Fibroblast of lung (primary cell): Measurements from ENCODE around the gene FBXO34. TPM values are rescaled to one million over a fixed set of nuclear protein-coding genes. Genes with fewer than 3 reads are reported as not detected.

ENCODE experiments used
- DNase-seq, 2 donors: peaks; one replicate each; pipeline versions ENCODE4 v3.0.0 to v3.0.0-alpha.2; 2010; ENCODE audit warnings: low read depth in 2 of 2
- H2AFZ ChIP-seq: 2 replicates; pipeline ENCODE4 v1.5.1; 2012; ENCODE audit warnings: low read length, control low read depth, inconsistent platforms
- H3K27ac ChIP-seq: 2 replicates; pipeline ENCODE4 v1.5.1; 2011; ENCODE audit warnings: low read length, control low read depth; ENCODE audit not compliant: insufficient read depth
- H3K27me3 ChIP-seq: 2 replicates; pipeline ENCODE4 v1.5.1; 2011; ENCODE audit warnings: mild to moderate bottlenecking, low read length; ENCODE audit not compliant: control insufficient read depth, insufficient read depth
- H3K36me3 ChIP-seq: 2 replicates; pipeline ENCODE4 v1.5.1; 2011; ENCODE audit warnings: low read length; ENCODE audit not compliant: control insufficient read depth, insufficient read depth
- H3K4me1 ChIP-seq: 2 replicates; pipeline ENCODE4 v1.5.1; 2011; ENCODE audit warnings: low read length; ENCODE audit not compliant: control insufficient read depth, insufficient read depth; ENCODE audit errors: extremely low read depth
- H3K4me2 ChIP-seq: 2 replicates; pipeline ENCODE4 v1.5.1; 2011; ENCODE audit warnings: low read length, control low read depth; ENCODE audit not compliant: insufficient read depth; ENCODE audit errors: extremely low read depth
- H3K4me3 ChIP-seq, 4 experiments: fragments of 200-600 bp in 1 of 4; sonication (generic) in 1 of 4; replicated peaks in 1 of 4; 2 replicates each; pipeline ENCODE4 v1.5.1; 2011 to 2016; ENCODE audit warnings: low read length in 4 of 4, low read depth in 3 of 4, mild to moderate bottlenecking in 3 of 4, control low read depth in 2 of 4, inconsistent platforms in 1 of 4, mixed read lengths in 1 of 4; ENCODE audit not compliant: insufficient read depth in 1 of 4; ENCODE audit errors: control extremely low read depth in 1 of 4
- H3K79me2 ChIP-seq: 2 replicates; pipeline ENCODE4 v1.5.1; 2012; ENCODE audit warnings: mild to moderate bottlenecking, low read length, inconsistent platforms; ENCODE audit not compliant: control insufficient read depth, insufficient read depth
- H3K9ac ChIP-seq: 2 replicates; pipeline ENCODE4 v1.5.1; 2011; ENCODE audit warnings: mild to moderate bottlenecking, low read length, control low read depth; ENCODE audit not compliant: insufficient read depth
- H3K9me3 ChIP-seq: 2 replicates; pipeline ENCODE4 v1.5.1; 2012; ENCODE audit warnings: low read depth, low read length; ENCODE audit not compliant: control insufficient read depth, insufficient read depth
- H4K20me1 ChIP-seq: 2 replicates; pipeline ENCODE4 v1.5.1; 2011; ENCODE audit warnings: low read length; ENCODE audit not compliant: control insufficient read depth, insufficient read depth; ENCODE audit errors: extremely low read depth
- EZH2 ChIP-seq: IDR thresholded peaks from 2 replicates; pipeline ENCODE4 v1.5.1; 2012; ENCODE audit warnings: low read length, control low read depth, mild to moderate bottlenecking; ENCODE audit errors: missing control alignments
- polyA plus RNA-seq, 2 donors: library from polyadenylated mRNA; depleted of rRNA in 1 of 2; stranded (reverse) in 1 of 2; unstranded in 1 of 2; fragments of >200 nt; gene quantifications; 2 replicates each; pipeline ENCODE4 v1.2.1, GENCODE V29; 2011 to 2012; ENCODE audit warnings: missing spikeins in 1 of 2
- total RNA-seq: library from RNA; depleted of rRNA; stranded (reverse); fragments of >200 nt; gene quantifications from 2 replicates; pipeline ENCODE4 v1.2.1, GENCODE V29; 2014
- TF ChIP-seq, protein P1 (sequence below), 2 donors: IDR thresholded peaks in 1 of 2; conservative IDR thresholded peaks in 1 of 2; 1 replicate in 1 of 2; 2 replicates in 1 of 2; pipeline ENCODE4 v1.5.1; 2011 to 2012; ENCODE audit warnings: low read length in 2 of 2, control low read depth in 1 of 2, inconsistent platforms in 1 of 2, low read depth in 1 of 2, mild to moderate bottlenecking in 1 of 2

FBXO34 gene
- total and polyA plus RNA-seq, 2 donors (not counting 1 experiment from before 2014, with no cell fraction given) = 20.8 to 29.1 TPM

DNA sequence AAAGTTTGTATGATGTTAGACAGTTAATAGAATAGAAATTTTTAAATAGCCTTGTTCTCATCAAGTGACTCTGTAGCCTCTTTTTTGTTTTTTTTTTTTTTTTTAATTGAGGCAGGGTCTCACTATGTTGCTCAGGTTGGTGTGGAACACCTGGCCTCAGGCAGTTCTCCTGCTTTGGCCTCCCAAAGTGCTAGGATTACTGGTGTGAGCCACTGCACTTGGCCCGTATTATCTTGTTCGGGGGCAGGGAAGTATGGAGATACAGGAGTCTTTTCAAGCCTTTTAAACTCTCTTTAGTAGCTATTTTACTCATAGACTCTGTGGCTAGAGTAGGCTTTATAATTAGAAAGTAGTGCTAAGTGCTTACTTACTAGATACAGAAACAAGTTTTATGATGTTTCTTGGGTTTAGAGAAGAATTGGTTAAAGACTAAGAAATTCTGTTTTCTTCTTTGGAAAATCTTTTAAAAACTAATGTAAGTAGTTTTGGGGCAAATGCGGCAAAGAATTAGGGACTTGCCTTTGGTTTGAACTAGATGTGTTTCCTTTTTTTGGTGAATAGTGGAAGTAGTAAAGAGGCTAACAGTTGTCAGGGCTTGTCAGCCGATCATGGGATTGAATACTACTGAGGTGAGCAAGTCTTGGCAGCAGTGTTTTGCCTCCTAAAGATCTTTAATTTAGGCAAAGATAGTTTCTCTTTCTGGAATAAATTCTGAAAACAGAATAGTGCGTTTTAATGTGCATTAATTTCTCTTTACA is 31.3 kb downstream of the FBXO34 start:
- no peaks in the 10 kb centered on the region for H3K27me3 ChIP-seq
- TF ChIP-seq, protein P1, sequence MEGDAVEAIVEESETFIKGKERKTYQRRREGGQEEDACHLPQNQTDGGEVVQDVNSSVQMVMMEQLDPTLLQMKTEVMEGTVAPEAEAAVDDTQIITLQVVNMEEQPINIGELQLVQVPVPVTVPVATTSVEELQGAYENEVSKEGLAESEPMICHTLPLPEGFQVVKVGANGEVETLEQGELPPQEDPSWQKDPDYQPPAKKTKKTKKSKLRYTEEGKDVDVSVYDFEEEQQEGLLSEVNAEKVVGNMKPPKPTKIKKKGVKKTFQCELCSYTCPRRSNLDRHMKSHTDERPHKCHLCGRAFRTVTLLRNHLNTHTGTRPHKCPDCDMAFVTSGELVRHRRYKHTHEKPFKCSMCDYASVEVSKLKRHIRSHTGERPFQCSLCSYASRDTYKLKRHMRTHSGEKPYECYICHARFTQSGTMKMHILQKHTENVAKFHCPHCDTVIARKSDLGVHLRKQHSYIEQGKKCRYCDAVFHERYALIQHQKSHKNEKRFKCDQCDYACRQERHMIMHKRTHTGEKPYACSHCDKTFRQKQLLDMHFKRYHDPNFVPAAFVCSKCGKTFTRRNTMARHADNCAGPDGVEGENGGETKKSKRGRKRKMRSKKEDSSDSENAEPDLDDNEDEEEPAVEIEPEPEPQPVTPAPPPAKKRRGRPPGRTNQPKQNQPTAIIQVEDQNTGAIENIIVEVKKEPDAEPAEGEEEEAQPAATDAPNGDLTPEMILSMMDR (conservative IDR thresholded peaks at IDR 0.05 in 1 of 2, IDR thresholded peaks at IDR 0.05 in 1 of 2; ENCODE audit: low read depth in 1 of 2, low read length in 2 of 2) = no peak
- no peak for TF ChIP-seq EZH2
- no peaks in the 10 kb centered on the region for H3K4me1 ChIP-seq
- peaks cover 3% of the 10 kb centered on the region for H3K36me3 ChIP-seq
- H3K4me3 ChIP-seq = no peak overlapping the region
- no peak overlapping the region for H3K4me2 ChIP-seq
- no peaks in the 10 kb centered on the region for H3K9me3 ChIP-seq
- no peak overlapping the region for H2AFZ ChIP-seq
- H4K20me1 ChIP-seq = no peaks in the 10 kb centered on the region
- H3K9ac ChIP-seq = no peak overlapping the region
- DNase-seq = no peak
- peaks cover 2% of the 10 kb centered on the region for H3K79me2 ChIP-seq
- H3K27ac ChIP-seq = no peak overlapping the region

DNA sequence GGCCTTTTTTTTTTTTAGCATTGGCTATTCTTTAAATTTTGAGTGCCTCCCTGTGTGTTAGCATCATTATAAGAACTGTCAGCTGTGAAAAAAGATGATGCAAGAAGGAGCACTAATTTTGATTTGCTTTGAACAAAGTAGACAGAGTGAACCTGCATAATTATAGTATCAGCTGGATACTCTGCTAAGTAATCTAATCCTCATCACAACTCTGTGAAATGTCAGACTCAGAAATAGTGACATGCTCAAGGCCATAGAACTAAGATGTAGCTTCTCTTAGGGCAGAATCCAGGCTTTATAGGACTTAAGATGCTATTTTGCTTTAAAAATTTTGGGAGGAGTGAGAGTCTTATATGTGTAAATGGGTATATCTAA is 31.9 kb downstream of the FBXO34 start:
- H4K20me1 ChIP-seq = no peaks in the 10 kb centered on the region
- H3K79me2 ChIP-seq = peaks cover 2% of the 10 kb centered on the region

DNA sequence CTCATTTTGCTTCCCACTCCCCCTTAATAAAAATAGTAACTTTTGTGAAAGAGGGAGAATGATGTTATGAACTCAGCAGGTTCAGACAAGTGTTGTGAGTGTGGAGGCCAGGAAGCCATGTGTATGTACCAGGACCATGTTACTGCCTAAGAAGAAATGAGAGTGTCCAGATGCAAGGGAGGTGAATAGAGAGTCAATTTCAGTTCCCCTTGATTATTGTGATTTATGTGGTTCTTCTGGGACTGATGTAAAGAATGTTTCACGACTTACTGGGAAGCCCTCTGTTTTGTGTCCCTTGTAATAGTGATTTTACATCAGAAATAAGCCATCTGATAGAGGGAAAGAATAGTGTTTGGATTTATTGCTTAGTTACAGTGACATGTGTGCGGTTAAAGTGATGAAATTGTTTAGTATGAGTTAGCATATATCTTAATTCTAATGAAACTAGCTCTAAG is 32.5 kb downstream of the FBXO34 start:
- H3K27ac ChIP-seq = no peak overlapping the region
- peak in 1 of 2 donors; percentile 42 for DNase-seq
- H4K20me1 ChIP-seq = no peaks in the 10 kb centered on the region
- H3K36me3 ChIP-seq = peaks cover 2% of the 10 kb centered on the region
- H3K4me3 ChIP-seq = no peak overlapping the region
- no peak overlapping the region for H3K9ac ChIP-seq
- peaks cover 2% of the 10 kb centered on the region for H3K79me2 ChIP-seq
- H3K4me2 ChIP-seq = no peak overlapping the region
- no peak overlapping the region for H2AFZ ChIP-seq
- TF ChIP-seq, protein P1 (conservative IDR thresholded peaks at IDR 0.05 in 1 of 2, IDR thresholded peaks at IDR 0.05 in 1 of 2; ENCODE audit: low read depth in 1 of 2, low read length in 2 of 2) = no peak
- TF ChIP-seq EZH2 = no peak
- no peaks in the 10 kb centered on the region for H3K4me1 ChIP-seq
- H3K27me3 ChIP-seq = no peaks in the 10 kb centered on the region
- no peaks in the 10 kb centered on the region for H3K9me3 ChIP-seq

More for the DNA sequence above, 31.9 kb downstream of the FBXO34 start:
- Histone ChIP-seq H3K4me2 (no peak overlapping the region), H3K27me3 (no peaks in the 10 kb centered on the region), H3K9me3 (no peaks in the 10 kb centered on the region), H3K36me3 (peaks cover 3% of the 10 kb centered on the region), H3K4me3 (no peak overlapping the region), H3K27ac (no peak overlapping the region), H3K4me1 (no peaks in the 10 kb centered on the region), H2AFZ (no peak overlapping the region), H3K9ac (no peak overlapping the region)
- DNase-seq = no peak
- TF ChIP-seq, protein P1 (conservative IDR thresholded peaks at IDR 0.05 in 1 of 2, IDR thresholded peaks at IDR 0.05 in 1 of 2; ENCODE audit: low read depth in 1 of 2, low read length in 2 of 2) = no peak
- TF ChIP-seq EZH2 = no peak
